SU-DHL-6 (cell line): ENCODE measurements around the gene DFFB.

ENCODE experiments used
- CTCF ChIP-seq: fragments of 200-600 bp; sonication (generic); IDR thresholded peaks from one replicate; pipeline ENCODE4 v1.5.1; 2017; ENCODE audit warnings: antibody characterized with exemption, mild to moderate bottlenecking, low read length, moderate library complexity; ENCODE audit not compliant: insufficient read depth, poor library complexity, severe bottlenecking
- EZH2phosphoT487 ChIP-seq: fragments of 200-600 bp; sonication (generic), shearing (Covaris generic); conservative IDR thresholded peaks from 2 replicates; pipeline ENCODE4 v1.6.1; 2018; ENCODE audit warnings: mild to moderate bottlenecking, antibody characterized with exemption, low read length, moderate library complexity, mixed read lengths

GRCh38 chr1:3869751-3870301 lies 12.6 kb downstream of the DFFB start:
- TF ChIP-seq CTCF (no peak), EZH2phosphoT487 (no peak)
